Effector CD8-positive, alpha-beta T cell (primary cell): ENCODE measurements around the gene MYADM.

ENCODE experiments used
- DNase-seq: peaks from one replicate; lab custom pipeline; 2025; lab: John Stamatoyannopoulos, UW

The MYADM gene

DNA sequence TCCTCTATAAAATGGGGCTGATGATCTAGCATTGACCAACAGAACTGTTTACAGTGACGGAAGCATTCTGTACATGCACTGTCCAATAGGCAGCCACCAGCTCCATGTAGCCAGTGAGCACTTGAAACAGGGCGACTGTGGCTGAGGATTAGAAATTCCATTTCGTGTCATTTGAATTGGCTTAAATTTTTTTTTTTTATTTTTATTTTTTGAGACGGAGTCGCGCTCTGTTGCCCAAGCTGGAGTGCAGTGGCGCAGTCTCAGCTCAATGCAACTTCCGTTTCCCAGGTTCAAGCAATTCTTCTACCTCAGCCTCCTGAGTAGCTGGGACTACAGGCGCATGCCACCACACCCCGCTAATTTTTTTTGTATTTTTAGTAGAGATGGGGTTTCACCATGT is 17.4 kb downstream of the MYADM start:
- no peak for DNase-seq

GRCh38 chr19:53892301-53892980 is 24.8 kb downstream of the MYADM start:
- no peak for DNase-seq

DNA sequence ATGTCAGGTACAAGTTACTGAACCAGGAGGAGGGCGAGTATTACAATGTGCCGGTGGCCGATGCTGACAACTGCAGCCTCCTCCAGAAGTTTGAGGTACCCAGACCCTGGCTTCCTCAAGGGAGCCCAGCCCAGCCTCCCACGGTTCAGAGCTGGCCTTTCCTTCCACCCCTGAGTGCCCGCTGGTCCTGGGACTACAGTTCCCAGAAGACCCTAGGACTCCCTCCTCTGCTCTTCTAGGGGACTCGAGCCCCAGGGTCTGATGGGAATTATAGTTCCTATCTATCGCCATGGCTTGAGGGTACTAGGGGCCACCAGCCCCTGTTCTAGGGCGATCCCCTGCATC is 25.3 kb downstream of the MYADM start:
- DNase-seq: no peak

DNA sequence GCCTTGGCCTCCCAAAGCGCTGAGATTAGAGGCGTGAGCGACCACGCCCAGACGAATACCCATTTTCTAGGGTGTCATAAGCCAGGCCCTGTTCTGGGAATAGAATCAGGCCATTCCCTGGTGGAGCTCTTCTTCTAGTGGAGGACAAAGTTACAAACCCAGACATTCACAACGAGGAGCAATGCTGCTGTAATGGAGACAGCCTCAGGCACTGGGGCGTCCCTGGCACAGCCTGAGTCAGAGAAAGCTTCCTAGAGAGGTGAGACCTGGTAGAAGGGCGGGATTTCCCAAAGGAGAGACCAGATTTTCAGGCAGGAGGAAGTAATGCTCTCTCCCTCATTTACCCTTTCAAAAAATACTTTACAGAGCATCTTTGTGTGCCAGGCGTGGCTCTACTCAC is 27.0 kb downstream of the MYADM start:
- no peak for DNase-seq

DNA sequence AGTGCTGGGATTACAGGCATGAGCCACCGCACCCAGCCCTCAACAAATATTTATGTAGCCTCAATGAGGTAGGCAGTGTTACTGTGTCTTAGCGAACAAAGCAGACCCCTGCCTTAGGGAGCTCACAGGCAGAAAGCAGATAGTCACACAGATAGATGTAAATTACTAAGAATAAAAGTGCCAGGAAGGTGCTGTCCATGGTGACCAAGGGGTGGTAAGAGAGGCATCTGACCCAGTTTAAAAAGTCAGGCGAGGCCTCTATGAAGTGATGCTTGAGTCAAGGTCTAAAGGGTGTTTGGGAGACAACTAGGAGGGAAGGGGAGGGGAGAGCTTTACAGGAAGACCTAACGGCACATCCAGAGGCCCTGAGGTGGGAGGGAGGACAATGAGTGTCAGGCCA is 29.0 kb downstream of the MYADM start:
- no peak for DNase-seq

GRCh38 chr19:53897459-53897858 is 29.8 kb downstream of the MYADM start:
- DNase-seq: no peak

GRCh38 chr19:53898166-53898565 is 30.5 kb downstream of the MYADM start:
- no peak for DNase-seq

DNA sequence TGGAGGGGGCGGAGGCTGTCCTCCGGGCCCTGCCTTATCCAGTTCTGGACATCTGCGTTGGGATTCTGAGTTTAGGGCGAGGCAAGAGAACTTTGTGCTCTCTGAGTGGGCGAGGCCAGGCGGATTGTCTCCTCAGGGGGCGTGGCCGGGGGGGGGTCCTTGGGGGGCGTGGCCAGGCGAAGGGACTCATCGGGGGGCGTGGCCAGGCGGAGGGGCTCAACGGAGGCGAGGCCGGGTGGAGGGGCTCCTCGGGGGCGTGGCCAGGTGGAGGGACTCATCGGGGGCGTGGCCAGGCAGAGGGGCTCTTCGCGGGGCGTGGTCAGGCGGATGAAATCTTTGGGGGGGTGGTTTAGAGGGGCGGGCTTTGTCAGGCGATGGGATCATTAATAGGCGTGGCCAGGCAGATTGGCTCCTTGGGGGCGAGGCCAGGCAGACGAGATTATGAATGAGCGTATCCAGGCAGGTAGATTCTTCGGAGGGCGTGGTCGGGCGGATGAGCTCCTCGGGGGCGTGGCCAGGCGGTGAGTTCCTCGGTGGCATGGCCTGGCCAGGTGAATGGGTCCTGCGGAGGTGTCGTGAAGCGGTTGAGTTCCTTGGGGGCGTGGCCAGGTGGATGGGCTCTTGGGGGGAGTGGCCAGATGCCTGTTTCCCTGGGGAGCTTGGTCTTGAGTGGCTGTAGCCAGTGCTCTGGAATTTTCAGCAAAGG is 31.1 kb downstream of the MYADM start:
- DNase-seq: peak; percentile 2

DNA sequence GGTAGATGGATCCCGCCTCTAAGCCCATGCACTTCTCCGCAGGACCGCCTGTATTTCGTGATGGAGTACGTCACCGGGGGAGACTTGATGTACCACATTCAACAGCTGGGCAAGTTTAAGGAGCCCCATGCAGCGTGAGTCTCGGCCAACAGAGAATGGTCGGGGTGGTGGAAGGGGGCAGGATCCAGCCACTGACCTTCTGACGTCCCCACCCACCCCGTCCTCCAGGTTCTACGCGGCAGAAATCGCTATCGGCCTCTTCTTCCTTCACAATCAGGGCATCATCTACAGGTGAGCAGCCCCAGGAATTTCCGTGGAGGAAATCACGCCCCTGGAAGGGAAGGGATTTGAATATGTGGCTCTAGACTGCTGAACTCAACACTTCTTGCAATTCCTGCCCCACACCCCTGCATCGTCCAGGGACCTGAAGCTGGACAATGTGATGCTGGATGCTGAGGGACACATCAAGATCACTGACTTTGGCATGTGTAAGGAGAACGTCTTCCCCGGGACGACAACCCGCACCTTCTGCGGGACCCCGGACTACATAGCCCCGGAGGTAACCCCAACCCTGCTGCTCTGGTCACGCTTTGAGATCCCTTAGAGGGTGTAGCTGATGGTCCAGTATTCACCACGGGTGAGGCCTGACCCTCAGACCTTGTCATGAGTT is 32.6 kb downstream of the MYADM start:
- no peak for DNase-seq

DNA sequence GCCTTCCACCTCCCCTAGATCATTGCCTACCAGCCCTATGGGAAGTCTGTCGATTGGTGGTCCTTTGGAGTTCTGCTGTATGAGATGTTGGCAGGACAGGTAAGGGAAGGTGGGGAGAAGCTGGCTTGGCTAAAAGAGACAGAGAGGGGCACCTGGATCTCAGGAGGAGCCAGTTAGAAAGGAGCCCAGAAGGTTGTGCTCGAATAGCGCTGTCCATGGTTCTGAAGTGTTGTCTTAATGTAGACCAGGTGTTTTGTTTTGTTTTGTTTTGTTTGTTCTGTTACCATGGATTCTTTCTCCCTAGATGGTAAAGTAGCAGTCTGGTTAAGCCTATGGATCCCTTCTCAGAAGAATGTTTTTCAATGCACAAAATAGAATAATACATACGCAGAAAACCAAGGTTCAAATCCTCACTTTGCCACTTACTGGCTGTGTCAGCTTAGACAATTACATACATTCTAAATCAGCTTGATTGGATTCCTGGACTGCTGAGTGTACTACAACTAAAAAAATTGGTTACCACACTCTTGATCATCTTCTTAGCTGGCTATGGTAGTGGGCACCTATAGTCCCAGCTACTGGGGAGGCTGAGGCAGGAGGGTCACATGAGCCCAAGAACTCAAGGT is 35.5 kb downstream of the MYADM start:
- peak; percentile 7 for DNase-seq

GRCh38 chr19:53904909-53905308 is 37.2 kb downstream of the MYADM start:
- DNase-seq: no peak

- DNase-seq: no peak
Observed at GRCh38 chr19:53905787-53906186, 38.1 kb downstream of the MYADM start.

- DNase-seq: peak; percentile 52
Observed at GRCh38 chr19:53906211-53907192, 38.8 kb downstream of the MYADM start.

DNA sequence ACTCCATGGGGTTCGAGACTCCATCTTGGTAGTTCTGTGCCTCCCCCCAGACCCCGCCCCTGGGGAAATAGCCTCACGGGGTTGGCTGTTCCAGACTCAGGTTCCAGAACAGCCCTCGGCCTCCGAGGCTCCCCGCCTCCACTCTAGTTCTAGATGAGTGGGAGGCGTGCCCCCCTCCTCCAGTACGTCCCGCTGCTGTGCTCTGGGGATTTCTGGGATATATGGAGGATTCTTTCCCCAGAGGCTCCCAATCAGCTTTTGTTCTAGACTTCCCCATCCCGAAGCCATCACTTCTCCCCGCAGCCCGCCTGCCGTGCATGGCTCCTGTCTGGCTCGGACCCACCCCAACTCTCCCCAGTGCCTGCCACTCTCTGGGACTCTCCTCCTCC is 39.5 kb downstream of the MYADM start:
- DNase-seq: no peak

DNA sequence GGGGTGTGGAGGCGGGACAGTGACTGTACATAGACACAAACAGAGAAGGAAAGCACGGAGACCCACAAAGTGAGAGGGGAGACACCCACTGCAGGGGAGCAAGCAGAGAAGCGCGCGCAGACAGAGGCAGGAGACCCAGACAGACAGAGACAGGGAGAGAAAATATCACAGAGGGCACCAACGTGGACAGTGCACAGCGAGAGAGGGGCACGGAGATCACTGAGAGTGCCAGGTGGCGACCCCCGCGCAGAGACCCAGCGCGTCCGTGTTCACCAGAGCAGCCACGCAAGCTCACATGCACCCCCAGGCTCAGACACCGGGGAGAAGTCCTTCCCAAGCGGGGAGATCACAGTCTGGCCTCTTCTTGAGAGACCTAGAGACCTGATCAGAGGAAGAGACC is 40.0 kb downstream of the MYADM start:
- no peak for DNase-seq

DNA sequence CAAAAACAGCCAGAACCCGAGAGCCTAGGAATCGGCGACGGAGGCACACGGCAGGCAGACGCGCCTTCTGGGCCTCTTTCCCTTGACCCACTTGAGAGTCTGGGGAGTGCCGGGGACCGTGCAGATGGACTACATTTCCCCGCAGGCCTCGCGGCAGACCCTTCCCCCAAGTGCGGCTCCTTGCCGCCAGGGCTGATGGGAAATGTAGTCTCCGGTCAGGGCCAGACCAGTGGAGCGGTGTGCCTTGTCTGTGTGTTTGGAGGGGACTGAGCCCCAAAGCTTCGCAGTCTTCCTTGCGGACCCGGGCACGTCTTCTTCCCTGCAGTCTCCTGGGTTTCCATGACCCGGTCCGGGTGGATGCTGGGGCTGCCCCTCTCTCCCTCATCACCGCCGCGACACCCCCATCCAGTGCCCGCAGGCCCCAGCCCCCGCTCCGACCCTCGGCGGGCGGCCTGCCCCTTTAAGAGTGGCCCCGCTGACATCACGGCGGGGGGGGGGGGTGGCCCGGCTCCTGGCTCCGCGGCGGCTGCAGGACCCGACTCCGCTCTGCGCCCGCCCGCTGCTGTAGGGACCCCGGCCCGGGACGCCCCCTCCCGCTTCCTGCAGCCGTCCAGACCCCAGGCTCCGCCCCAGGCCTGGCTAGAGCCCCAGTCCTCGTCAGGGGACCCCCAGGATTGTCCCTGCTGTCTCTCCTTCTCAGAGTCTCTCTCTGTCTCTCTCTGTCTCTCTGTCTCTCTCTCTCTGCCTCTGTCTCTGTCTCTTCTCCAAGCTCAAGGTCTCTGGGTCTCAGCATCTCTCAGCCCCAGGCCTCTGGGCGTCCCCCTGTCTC is 40.6 kb downstream of the MYADM start:
- DNase-seq: peak; percentile 2

DNA sequence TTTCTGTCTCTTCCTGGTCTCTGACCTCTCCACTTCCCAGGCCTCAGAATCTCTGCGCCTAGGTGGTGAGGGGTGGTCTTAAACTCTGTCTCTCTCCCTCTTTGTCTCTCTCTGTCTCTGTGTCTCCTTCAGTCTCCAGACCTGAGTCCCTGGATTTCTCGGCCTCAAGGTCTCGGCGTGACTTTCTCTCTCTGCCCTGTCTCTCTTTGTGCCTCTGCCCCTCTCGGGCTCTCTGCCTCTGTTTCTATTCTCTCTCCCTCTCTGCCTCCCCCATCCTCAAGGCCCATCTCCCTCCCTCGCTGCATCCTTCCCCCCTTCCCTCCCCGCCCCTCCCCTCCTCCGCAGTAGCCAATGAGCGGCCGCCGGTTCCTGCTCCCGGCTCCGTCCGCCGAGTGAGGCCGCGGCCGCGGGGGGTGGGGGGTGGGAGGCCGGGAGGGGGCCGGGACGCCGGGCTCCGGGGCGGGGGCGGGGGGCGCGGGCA is 41.3 kb downstream of the MYADM start, which contains the start of gene CACNG7:
Gene CACNG7 (plus strand): TSS at position 344 of the 481 bp plus-strand sequence. CDS start 3,554 bp downstream, outside the sequence.
- no peak for DNase-seq

DNA sequence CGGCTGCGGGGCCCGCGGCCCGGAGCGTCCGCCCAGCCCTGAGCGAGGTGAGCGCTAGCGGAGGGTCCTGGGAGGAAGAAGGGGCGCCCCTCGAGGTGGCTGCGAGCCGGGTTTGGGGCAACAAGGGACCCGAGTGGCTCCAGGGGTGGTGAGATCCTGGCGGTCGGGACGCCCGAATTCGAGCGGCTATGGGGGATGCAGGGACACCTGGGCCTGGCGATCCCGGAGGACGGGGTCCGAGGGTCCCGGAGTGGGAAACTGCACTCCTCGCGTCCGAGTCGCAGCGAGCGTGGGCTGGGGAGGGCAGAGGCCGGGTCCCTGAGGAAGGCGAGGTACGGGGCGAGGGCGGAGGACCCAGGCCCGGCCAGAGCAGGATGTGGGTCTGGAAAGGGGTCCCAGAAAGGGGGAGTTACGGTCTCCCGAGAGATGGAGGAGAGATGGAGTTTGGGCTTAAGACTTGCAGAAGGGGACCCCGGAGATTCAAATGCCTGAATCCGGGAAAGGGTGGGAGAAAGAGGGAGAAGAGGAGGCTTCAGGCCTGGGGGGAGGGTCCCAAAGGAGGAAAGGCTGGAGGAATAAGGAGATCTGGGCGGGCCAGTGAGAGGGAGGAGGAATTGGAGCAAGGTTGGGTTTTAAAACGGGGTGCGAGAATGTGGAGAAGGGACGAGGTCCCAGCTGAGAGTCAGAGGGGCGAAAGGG is 41.9 kb downstream of the MYADM start:
- no peak for DNase-seq

DNA sequence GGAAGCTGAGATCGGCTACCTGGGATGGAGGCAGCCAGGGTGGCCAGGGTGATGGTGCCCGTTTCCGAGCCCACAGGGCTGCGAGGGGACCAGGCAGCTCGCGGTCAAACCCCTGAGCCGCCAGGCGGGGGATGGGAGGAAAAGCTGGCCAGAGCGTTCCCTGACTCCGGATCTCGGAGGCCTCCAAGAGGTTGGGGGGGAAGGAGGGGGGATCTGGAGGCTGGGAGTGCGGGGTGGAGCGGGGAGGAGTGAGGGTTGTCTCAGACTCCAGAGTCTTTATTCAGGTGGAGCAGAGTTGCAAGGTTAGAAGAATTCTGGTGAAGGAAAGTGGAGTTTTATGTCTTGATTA is 42.5 kb downstream of the MYADM start:
- no peak for DNase-seq

DNA sequence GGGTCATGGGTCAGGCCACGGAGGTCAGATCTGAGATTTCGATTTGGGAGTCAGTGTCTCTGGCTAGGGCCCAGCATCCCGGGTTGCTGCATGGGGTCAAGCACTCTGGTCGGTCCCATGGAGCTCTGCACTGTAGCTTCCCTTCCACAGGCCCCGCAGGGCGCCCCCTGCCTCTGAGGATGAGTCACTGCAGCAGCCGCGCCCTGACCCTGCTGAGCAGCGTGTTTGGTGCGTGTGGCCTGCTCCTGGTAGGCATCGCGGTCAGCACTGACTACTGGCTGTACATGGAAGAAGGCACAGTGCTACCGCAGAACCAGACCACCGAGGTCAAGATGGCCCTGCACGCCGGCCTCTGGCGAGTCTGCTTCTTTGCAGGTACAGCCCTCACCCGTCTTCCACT is 45.0 kb downstream of the MYADM start:
- no peak for DNase-seq
